RWPE1 (cell line): ENCODE data around the gene MTCL1.

Experiments used
- CTCF ChIA-PET: fragments of 350-600 bp; sonication (Branson Sonifier 250); formaldehyde crosslinking; extraction: SDS; loops from one replicate; lab custom pipeline; 2021; lab: Yijun Ruan, JAX
- POLR2A ChIA-PET: fragments of 400-600 bp; formaldehyde crosslinking; extraction: SDS; loops from one replicate; lab custom pipeline; 2020; ENCODE audit warnings: antibody characterized with exemption; ENCODE audit not compliant: low non-redundant PET; lab: Yijun Ruan, JAX
- DNase-seq: peaks from one replicate; pipeline ENCODE4 v3.0.0; 2012; ENCODE audit warnings: low spot score
- H3K27ac ChIP-seq: fragments of 450-650 bp; 2 replicates; pipeline ENCODE4 v1.5.1; 2017
- TF ChIP-seq, protein P1 (sequence below): fragments of 450-650 bp; conservative IDR thresholded peaks from 2 replicates; pipeline ENCODE4 v1.5.1; 2017; ENCODE audit warnings: low read depth, mild to moderate bottlenecking

Gene MTCL1

GRCh38 chr18:8705238-8705960, at the start of gene MTCL1:
MTCL1 (plus strand) TSS chr18:8705556; CDS start chr18:8705661, 105 bp downstream.
- peak; percentile 77 for DNase-seq
- CTCF ChIA-PET = interaction anchor here (0.6 to 2.1 kb wide), 3 partner anchors 12 to 276 kb away, joined by 3 to 4 read pairs (median 3); no protein-coding TSS in a partner anchor

DNA sequence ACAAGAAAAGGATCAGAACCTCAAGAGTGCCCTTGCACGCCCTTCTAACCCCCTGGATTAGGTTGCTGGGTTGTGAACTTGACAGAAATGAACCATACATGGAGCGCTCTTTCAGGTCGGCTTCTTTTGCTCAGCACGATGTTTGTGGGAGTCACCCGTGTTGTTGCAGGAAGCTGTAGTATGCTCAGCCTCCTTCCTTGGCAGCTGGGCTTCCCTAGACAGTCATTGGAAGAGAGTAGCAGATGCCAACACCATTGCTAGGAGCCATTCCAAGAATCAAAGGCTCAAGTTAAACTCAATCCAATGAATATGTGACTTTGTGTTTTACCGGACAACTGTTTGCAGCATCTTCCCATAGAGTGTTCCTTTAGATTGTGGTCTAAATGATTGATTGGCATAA, 49.1 kb upstream of the MTCL1 start:
- TF ChIP-seq, protein P1, sequence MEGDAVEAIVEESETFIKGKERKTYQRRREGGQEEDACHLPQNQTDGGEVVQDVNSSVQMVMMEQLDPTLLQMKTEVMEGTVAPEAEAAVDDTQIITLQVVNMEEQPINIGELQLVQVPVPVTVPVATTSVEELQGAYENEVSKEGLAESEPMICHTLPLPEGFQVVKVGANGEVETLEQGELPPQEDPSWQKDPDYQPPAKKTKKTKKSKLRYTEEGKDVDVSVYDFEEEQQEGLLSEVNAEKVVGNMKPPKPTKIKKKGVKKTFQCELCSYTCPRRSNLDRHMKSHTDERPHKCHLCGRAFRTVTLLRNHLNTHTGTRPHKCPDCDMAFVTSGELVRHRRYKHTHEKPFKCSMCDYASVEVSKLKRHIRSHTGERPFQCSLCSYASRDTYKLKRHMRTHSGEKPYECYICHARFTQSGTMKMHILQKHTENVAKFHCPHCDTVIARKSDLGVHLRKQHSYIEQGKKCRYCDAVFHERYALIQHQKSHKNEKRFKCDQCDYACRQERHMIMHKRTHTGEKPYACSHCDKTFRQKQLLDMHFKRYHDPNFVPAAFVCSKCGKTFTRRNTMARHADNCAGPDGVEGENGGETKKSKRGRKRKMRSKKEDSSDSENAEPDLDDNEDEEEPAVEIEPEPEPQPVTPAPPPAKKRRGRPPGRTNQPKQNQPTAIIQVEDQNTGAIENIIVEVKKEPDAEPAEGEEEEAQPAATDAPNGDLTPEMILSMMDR = no peak
- POLR2A ChIA-PET = no interaction called here
- H3K27ac ChIP-seq = no peak overlapping the region

More at GRCh38 chr18:8705238-8705960, at the start of gene MTCL1:
- POLR2A ChIA-PET = interaction anchor here (0.6 to 1.1 kb wide), 2 partner anchors 281 to 774 kb away, joined by 4 read pairs; no protein-coding TSS in a partner anchor
- TF ChIP-seq, protein P1 = no peak
- peak within 1 kb of the TSS; percentile 95 for H3K27ac ChIP-seq

DNA sequence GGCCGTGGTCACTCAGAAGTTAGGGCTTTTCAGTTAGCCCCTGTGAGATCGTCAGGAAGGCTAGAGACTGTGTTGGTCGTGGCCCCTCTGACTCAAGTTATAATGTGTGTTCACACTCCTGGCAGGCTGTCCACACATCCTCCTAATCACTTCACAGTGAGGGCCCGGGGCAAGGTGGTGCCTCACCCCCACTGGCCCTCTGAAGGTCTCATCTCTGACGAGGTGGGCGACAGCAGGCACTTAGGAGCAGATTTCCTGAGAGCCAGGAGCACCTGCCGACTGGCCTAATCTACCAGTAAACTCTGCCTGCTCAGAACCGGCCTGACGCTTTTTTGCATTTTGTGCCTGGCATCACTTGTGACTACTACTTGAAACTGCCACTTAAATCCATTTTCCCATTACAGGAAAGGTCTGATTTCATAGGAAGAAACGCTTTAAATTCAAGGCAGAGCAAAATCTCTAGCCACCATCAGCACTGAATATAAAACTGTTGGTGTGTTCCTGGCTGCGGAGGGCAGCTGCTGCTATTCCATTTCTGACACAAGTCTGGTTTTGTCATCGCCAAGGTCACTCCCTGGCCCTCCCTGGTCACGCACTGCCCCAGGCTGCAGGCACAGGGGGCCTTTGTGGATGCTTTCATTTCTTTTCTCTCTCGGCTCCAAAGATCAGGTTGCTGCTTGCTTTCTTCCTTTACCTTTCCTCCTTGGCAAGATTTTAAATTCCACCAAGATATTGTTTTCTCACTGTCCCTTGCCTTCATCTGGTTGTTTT, 48.1 kb upstream of the MTCL1 start:
- H3K27ac ChIP-seq = peak overlapping the region; percentile 55
- DNase-seq = no peak
- TF ChIP-seq, protein P1 = no peak
- ChIA-PET POLR2A (no interaction called here), CTCF (interaction anchor here (0.6 to 0.9 kb wide), 2 partner anchors 39 to 1265 kb away, joined by 5 to 8 read pairs; no protein-coding TSS in a partner anchor)

More for the DNA sequence above, 49.1 kb upstream of the MTCL1 start:
- no peak for DNase-seq
- CTCF ChIA-PET = interaction anchor here (1.3 kb wide), 1 partner anchor 332 kb away, joined by 4 read pairs; no protein-coding TSS in a partner anchor

DNA sequence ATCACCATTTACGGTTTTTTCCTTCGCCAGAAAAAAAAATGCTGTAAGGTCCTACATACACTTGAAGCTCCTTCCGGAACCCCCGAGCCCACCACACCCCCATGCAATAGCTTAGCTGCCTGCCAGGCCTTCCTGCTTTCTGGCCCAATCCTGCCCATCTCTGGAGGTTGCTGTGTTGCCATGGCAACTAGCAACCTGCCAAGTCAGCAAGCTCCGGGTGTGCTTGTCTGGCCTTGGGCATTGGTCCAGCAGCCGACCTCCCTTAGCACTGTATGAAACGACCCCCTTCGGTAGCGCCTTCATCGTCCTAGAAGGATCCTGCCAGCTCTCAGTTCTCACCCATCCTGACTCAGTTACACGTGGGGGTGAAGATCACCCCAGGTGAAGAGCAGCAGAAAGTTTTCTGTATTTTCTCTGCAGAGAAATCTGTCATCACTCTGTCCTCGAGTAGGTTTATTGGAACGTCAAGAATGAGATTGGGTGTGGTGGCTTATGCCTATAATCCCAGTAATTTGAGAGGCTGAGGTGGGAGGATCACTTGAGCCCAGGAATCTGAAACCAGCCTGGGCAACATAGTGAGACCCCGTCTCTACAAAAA, 47.4 kb upstream of the MTCL1 start:
- ChIA-PET CTCF (interaction anchor here (0.6 to 0.9 kb wide), 3 partner anchors 38 to 347 kb away, joined by 3 to 8 read pairs (median 4); no protein-coding TSS in a partner anchor), POLR2A (no interaction called here)
- H3K27ac ChIP-seq = peak overlapping the region; percentile 55
- DNase-seq = no peak
- TF ChIP-seq, protein P1 = no peak

- TF ChIP-seq, protein P1 = no peak
- H3K27ac ChIP-seq = peak overlapping the region; percentile 12; the same call in 1 of the 2 replicates
- DNase-seq = no peak
- ChIA-PET CTCF (interaction anchor here (0.6 to 1.1 kb wide), 2 partner anchors 31 to 38 kb away, joined by 3 to 5 read pairs; no protein-coding TSS in a partner anchor), POLR2A (no interaction called here)
These were observed 46.4 kb upstream of the MTCL1 start for GRCh38 chr18:8658858-8659485.
